ENCODE results near the gene SLC6A3. TPM values are rescaled to one million over a fixed set of nuclear protein-coding genes. Genes with fewer than 3 reads are reported as not detected.
"Not testable (repeated sequence)": the region's sequence is repeated elsewhere in the genome, so short reads cannot be mapped to it uniquely, and the experiment has no call there.

SLC6A3 gene
- total RNA-seq, 1 donor from 2014 or later, result 0.16 TPM

DNA sequence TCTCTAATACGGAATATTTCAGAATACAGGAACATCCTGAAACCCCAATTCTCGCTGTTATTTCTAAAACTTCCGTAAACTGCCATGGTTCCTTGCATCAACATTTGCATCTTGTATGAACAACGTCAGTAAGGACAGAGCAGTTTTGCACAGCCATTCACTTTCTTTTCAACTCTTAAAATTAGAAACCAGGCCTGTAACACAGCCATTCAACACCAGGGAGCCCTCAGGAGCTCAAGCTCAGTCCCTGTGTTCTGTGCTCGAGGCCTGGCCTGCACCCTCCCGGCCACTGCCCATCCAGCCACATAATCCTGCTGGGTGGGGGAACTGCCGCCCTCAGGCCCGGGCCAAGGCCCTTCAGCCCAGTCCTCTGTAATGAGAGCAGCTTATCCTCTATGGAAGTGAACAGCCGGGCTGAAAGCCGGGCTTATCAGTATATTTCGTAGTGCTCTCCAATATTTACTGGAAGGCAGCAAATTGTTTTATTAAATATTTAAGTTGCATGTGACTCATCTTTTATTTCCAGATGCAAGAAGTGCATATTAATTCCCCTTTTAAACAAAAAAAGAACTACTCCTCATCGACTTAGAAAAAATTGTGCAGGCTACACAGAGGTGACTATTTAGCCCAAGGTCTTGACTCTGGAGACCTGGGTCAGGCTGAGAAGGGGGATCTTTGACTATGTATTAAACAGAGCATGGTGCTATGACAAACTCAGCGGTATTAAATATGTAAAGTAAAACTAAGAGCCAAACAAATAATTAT, 33.2 kb upstream of the SLC6A3 start:
- DNase-seq (ENCODE audit: low read depth), result no peak

DNA sequence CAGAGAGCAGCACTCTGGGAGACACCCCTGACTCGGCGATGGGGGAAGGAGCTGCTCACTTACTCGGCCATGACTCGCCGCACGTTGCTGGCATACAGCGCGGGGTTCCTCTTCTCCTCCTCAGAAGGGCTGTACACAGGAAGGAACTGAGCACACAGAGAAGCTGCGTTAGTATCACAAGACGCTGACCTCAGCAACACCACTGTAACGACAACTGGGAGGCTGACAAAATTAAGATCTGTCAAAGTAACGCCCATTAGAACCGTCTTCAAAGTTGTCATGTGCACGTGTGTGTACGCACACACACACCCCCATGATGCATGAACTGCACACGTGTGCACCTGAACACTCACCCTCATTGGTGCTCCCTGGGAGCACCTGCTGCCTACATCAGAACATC, 32.1 kb upstream of the SLC6A3 start:
- DNase-seq (ENCODE audit: low read depth), result no peak

DNA sequence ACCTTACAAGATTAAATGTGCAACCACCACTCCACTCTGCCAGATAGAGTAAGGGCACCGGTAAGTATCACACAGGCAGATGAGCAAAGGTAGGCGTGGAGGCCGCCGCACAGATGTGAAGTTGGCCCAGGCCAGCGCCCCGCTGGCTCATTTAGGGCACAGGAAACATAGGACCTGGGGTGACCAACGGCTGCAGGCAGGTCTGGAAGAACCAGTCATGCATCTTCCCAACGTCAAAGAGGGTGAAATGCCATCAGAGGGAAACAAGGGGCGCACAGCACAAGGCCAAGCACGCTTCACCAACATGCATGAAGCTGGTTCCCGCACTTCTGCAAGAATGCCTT, 31.7 kb upstream of the SLC6A3 start:
- DNase-seq (ENCODE audit: low read depth), result no peak

DNA sequence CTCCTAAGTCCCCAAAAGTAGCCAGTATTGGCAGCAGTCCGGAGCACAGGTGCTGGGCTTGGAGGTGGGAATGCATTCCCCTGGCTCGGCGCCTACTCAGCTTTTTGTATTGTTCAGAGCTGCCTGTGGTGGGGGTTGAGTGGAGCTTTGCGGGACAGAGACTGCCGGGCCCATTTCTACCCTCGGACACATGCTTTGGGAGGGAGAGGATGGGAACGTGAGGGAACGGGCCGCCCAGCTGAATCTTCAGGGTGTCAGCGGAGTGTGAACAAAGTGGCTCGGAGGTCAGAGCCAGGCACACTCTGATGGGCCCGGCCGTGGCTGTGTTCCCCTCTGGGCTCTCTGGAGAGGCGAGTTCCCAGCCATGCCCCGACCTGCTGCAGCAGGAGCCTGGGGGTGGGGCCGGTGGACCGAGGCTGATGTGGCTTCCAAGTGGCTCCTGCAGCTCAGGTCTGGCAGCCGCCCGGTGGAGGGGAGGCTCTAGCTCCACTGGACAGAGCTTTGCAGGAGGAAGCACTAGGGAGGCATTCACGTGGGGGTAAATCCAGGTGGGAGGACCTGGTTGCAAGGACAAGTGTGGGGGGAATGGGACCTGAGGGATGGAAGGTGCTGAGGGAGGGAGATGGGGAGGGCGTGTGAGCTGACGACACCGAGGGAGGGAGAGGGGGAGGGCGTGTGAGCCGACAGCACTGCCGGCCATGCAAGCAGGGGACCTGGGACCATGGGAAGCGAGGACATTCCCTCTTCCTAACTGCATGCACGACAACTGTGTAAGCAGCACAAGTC, 31.1 kb upstream of the SLC6A3 start:
- no peak for DNase-seq (ENCODE audit: low read depth)

DNA sequence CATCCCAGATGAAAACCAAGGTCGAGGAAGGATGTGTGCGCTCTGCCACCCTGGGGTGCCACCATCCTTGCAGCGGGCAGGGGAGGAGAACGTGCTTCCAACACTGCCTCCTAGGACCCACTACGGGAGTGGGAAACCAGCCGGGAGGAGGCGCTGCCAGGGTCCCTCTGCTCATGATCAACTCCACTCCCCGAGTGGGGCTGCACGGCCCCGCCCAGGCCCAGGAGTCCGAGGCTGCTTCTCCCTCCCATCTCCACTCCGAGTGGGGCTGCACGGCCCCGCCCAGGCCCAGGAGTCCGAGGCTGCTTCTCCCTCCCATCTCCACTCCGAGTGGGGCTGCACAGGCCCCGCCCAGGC, 30.3 kb upstream of the SLC6A3 start:
- not testable (repeated sequence) for DNase-seq (ENCODE audit: low read depth)

DNA sequence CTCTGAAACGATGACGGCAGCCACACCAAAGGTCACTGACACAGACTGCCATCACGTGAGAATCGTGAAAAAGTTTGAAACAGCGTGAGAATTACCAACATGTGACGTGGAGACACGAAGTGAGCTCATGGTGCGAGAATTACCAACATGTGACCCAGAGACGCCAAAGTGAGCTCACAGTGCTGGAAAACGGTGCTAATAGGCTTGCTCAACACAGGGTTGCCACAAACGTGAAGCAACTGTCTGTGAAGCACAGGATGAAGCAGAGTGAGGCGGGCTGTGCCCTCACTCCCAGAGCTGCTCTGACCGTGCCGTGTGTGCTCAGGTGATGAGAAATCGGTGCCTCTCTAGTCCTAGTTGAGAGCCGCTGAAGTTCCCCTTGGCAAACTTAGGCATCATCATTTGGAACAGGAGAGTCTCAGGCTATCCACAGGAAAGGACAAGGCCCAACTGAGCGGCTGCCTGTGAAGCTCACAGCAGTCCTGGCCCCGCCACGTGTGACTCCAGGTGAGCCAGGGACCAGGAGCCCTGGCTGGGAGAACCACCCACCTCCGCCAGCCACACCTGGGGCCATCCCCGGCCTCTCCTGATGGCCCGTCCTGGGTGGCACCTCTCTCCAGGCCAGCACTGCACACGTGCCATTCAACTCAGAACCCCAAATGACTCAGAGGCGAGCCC, 29.8 kb upstream of the SLC6A3 start:
- DNase-seq (ENCODE audit: low read depth), result no peak

DNA sequence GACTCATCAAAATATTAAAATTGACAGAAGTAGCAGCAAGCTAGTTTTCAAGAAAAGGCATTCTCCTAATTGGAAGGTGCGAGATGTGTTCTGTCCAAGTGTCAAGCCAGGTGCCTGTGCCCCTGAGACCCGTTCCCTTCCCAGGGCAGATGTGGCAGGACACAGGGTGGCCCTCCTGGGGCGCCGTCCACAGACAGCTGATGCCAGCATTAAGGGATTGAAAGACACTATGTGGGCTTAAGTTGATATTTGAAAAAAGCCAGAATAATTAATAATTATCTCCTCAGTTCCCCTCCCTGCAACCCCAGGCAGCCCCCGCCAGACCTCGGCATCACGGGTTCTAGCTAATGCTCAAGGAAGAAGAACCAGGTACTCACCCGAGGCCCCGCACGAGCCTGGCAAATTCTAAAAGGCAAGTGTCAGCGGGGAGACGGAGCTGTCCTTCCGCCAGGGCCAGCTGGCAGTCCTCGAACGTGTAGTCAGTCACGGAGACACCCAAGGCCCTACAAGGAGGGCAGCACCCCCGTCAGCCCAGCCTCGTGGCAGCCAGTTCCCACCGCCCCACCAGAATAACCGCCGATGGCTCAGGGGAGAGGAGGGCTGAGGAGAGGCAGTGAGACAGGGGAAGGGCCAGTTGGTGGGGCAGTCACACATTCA, 29.1 kb upstream of the SLC6A3 start:
- no peak for DNase-seq (ENCODE audit: low read depth)

DNA sequence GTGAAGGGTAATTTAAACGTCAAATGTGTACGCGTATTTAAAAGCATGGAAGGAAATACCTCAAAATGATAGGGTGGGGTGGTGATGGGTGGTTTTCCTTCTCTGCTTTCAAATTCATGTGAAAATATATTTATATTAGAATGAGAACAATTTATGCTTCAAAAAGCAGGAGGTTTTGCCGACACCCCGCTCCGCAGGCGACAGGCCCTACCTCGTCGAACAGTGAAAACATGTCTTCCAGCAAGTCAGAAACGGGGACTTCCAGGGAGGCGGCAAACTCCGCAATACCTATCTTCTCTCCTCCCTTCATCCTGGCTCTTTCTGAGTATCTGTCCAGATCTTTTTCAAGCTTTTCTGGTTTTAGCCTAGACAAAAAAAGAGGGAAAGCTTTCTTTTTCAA, 28.5 kb upstream of the SLC6A3 start:
- no peak for DNase-seq (ENCODE audit: low read depth)

DNA sequence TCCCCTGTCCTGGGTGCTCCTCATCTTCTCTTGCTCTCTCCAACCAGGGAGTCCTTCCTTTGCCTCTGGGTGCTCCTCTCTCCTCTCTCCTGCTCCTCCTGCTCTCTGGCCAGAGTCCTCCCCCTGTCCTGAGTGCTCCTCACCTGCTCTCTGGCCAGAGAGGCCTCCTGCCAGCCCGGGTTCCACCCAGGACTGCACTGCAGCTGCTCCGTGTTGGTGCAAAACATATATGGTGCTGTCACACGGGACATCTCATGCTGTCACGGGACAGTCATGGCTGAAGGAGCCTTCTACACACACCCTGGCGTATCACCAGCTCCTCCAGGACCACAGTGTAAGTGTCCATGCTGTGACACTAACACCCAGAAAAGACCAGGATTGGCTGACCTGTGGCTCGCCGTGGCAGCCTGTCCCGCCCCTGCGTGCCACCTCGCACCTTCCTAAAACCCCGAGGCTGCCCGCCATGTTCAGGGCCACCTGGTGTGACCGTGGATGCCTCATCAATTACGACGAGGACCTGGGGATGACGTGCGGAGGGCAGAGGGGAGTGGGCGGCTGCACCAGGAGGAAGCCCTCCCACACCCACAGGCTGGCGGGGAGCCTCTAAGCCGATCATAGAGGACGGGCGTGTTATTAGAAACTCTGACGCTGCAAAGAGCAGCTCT, 27.9 kb upstream of the SLC6A3 start:
- no peak for DNase-seq (ENCODE audit: low read depth)

DNA sequence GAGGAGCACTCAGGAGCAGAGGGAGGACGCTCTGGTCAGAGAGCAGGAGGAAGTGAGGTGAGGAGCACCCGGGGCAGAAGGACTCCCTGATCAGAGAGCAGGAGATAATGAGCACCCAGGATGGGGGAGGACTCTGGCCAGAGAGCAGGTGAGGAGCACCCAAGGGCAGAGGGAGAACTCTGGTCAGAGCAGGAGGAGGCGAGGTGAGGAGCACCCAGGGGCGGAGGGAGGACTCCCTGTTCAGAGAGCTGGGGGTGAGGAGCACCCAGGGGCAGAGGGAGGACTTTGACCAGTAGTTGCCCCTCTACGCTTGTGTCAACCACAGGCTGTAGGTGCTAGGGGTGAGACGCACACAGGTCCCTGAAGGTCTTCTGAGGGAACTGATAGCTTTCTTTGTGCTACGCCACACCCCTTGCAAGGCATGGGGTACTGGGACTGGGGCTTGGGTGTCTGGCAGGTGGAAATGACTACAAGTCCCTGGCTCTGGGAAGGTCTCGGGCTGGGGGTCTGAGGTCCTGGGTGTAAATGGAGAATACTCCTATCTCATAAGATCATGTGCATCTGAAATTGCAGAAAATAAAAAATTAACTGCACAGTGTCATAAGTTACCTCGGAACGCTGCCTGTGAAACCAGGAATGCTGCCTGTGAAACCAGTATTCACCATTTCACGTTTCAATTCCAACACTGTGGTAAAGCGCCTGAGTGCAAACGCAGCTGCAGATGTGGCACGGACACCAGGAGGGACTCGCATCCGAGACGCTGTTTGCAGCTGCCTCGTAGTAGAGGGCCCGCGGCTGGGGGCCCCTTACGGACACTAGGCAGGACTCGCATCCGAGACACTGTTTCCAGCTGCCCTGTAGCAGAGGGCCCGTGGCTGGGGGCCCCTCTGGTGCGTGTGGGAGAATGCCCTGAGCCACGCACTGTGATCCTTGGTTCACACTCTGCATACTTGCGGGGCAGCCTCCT, 27.0 kb upstream of the SLC6A3 start:
- DNase-seq (ENCODE audit: low read depth), result no peak

DNA sequence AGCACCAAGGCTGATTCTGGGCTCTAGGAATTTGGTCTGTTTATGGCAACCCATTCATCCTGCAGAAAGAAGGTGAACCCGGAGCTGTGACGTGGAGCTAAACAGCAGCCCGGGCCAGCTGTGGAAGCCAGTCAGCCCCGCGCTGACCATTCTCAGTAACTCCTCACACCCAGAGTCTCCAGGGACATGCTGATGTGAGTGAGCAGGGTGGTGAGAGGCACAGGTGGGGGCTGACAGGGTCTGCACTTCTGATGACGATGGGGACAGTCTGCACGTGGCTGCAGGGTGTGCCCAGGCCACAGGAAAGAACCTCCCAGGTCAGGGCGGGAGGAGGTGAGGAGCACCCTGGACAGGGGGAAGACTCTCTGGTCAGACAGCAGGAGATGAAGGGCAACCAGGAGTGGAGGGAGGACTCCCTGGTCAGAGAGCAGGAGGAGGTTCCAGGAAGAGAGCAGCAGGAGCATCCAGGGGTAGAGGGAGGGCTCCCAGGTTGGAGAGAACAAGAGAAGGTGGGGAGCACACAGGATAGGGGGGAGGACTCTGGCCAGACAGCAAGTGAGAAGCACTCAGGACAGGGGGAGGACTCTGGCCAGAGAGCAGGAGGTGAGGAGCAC, 26.1 kb upstream of the SLC6A3 start:
- no peak for DNase-seq (ENCODE audit: low read depth)

DNA sequence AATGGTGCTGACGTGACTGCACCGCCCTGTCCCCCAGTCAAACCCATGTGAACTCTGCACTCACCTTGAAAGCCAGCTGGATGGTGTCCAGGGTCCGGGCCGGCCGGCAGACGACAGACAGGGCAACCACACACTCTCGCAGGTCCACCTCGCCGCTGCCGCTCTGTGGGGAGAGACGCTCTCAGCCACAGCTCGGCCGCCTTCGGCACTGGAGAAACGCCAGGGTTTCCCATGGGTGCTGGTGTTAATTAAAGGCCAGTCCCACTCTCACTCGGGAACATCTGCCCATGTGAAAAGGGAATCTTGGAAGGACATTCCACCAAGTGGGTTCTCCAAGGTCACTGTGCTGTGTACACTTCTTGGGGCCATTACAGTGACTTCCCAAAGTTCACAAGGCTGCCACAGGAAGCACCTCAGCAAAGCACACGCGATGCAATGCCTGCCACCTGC, 25.5 kb upstream of the SLC6A3 start:
- no peak for DNase-seq (ENCODE audit: low read depth)

DNA sequence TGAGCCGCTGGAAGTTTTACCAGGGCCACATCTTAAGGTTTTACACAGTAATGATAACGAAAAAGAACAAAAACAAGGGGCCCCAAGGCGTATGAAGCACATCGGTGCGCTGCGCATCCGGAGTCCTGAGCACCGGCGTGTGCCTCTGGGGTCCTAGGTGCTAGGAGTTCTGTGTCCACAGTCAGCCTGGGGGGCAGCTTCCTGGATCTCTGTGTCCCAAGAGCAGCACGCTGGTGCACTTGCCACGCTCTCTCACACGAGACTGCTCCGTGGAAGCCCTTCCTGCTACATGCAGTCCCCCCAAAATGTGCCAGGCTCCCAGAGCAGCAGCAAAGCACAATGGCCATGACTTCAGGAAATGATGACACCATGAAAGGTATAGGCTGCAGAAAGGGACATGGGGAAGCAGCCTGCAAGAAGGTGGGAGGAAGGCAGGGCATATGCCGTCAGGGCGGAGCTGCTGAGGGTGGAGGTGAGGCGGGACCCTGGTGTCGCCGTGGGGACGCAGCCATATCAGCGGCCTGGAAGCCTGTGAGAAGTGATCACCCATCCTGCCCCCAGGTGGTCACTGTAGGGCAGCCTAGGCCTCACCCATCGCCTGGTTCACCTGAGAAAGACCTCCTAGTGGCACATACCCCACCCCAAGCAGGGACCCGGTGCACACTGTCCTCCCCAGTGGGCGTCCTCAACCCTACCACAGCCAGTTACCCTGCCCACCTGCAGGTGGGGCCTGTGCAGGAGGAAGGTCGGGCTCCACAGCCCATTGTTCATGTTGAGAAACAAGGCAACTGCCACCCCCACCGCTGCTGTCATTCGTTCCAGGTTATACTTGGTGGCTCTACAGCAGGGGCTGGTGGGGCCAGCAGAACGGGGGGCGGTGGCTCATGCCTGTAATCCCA, 23.6 kb upstream of the SLC6A3 start:
- DNase-seq (ENCODE audit: low read depth), result no peak

DNA sequence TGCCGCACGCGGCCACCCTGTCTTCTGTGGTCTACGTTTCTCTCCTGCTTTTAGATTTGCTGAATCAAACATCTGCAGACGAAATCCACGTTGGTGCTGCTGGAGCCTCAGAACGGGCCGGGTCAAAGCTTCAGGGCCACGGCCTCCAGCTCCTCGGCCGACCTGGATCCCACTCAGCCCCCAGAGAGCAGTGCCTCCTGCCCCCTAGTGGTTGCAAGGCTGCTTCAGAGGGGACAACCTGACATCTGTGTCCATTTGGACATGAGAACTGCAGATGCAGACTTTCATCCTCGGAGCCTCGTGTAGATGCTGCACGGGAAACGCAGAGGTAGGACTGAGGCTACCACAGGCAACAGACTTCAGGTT, 23.0 kb upstream of the SLC6A3 start:
- peak; percentile 12 for DNase-seq (ENCODE audit: low read depth)

DNA sequence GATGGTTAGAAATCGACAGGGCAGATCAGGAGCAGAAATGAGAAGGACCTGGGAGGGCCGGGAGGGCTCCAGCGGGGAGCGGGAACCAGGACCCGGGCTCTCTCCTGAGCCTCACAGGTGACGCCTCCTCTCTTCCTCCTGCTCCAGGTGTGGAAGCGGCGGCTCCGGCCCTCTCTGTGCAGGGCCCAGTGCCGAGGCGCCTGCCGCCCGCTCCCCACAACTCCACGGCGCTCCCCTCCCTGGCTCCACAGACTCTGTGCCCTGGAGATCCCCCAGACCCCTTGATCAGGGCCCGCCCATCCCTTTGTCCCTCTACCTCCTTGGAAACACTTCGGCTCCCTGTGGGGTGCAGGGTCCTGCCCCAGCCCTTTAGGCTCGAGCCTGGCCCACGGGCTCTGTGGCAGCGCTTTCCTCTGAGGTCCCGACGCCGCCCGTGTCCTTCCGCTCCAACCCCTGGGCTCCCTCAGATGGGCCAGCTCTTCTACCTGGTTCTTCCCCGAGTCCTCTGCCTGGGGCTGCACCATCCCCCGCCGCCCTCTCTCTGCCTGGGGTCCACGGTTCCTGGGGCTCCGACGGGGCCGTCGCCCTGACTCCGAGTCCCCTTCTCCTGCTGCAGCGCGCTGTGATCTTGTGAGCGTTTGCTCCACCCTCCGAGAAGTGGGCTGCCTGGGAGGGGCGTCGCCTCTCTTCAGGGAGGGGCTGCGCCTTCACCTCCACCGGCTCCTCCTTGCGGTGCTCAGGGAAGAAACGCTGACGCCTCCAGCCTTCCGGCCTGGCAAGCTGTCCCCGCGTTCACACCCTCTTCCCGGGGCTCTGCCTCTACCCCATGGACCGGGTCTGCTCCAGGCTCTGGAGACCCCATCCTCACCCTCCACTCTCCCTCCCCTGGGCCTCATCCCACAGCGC, 22.4 kb upstream of the SLC6A3 start:
- DNase-seq (ENCODE audit: low read depth), result no peak

DNA sequence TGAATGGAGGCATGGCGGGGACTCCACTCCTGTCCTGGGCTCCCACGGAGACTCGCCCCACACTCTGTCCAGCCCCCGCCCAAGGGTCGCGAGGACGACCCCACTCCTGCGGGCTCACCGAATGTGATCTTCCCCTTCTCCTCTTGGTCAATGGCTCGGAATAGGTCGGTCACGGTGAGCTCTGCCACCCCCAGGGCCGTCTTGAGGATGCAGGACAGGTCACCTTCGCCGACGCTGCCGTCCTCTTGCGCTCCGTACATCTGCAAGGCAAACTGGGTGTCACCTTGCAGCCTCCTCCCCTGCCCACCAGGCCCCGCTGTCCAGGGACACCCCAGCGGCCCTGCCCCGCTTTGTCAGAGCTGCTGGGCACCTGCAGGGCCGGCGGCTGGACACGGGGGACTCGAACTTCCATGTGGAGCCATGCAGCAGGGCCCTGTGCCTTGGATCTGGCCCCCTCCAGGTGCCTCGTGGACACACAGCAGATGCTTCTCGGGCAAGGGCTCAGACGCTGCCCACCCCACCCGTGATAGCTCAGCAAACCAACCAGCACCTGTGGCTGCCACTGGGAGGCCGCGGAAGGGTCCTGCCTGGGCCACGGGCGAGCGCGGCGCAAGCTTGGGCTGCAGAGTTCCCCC, 21.5 kb upstream of the SLC6A3 start:
- DNase-seq (ENCODE audit: low read depth), result no peak

DNA sequence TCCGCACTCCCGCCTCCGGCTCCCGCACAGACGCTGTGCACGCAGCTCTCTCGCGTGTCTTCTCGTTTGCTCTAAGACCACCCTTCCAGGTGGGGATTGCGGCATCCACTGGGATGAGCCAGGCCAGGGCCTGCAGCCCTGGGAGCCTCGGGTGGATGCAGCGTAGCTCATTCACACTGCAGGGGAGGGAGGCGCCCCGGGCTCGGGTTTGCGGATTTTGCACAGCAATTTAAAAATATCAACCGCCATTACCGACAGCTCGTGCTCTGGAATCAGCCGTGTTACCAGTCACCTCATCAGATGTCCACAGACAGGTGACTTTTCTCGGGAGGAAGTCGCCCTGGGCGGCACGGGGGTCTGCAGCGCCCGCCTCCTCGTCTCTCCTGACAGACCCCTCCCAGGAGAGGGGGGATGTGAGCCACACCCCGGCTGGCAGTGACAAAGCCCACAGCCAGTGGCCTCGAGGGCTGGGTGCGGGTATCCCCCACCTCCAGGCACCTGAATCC, 20.8 kb upstream of the SLC6A3 start:
- no peak for DNase-seq (ENCODE audit: low read depth)
